NCI-H2196 (cell line): ENCODE results near the gene AURKA.
"Not testable (repeated sequence)": the region's sequence is repeated elsewhere in the genome, so short reads cannot be mapped to it uniquely, and the experiment has no call there.

Experiments used
- DNase-seq: peaks from one replicate; lab custom pipeline; 2025; ENCODE audit not compliant: unreplicated experiment; lab: John Stamatoyannopoulos, UW

Gene AURKA

DNA sequence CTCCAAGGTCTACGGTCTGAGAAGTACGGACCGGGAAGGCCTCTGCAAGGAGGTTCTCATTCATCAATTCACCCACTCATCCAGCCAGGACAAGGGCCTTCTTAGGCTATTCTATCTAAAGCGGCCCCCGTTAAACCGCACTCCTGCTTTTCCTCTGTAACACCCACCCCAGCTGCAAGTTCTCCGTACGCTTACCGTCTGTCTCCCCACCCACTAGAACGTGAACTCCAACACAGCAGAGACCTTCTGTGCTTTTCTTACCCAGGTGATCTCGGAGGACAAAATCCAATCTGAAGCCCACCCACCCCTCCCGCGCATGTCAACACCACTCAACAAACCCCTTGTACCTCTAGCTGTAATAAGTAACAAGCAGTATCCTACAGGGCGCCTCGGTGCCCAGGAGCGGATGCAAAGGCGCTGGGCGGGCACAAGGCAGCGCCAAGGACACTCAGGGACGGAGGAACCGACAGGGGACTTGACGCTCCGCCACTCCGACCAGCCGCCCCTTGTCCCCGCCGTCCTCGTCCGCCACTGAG is 351 bp downstream of the AURKA start:
- DNase-seq, result no peak

DNA sequence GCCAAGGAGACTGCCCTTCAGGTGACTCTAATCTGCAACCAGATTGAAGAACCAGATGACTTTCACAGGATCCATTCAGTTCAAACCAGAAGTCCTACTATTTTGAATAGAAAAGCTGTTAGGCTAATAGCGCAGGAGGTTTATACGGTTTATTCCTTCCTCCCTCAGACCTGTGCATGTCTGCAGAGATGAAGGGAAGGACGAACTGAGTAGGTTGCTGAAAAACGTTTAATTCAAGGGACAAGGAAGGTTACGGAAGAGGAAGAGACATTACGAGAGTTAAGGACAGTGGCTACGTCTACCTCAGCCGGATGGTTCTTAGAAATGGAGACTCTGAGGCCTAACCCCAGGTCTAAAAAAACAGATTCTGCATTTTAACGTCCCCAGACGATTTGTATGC is 978 bp downstream of the AURKA start:
- DNase-seq, result no peak

DNA sequence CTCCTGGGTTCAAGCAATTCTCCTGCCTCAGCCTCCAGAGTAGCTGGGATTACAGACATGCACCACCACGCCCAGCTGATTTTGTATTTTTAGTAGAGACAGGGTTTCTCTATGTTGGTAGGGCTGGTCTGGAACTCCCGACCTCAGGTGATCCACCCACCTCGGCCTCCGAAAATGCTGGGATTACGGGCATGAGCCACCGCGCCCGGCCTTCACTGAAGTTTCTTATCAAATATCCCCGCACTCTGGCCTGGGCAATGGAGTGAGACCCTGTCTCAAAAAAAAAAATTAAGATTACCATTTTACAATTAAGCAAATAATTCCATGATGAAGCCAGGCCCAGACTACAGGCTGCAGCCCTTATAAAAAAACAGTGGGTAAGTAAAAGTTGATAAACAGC is 1.6 kb downstream of the AURKA start:
- DNase-seq, result not testable (repeated sequence)

DNA sequence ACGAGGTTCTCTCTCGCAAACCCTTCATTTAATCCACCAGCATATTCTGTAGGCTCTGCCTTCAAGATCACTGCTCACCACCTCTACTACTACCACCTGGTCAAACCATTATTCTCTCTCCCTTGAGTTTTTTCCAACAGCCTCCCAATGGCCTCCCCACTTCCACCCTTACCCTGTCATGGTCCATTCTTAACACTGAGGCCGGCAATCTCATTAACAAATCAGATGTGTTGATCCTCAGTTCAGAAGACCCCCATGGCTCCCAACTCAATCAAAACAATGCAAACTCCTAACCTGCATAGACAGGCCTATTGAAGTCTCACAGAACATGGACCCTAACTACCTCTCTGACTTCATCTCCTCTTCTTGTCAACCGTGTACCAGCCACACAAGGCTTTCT is 2.2 kb downstream of the AURKA start:
- DNase-seq, result no peak

DNA sequence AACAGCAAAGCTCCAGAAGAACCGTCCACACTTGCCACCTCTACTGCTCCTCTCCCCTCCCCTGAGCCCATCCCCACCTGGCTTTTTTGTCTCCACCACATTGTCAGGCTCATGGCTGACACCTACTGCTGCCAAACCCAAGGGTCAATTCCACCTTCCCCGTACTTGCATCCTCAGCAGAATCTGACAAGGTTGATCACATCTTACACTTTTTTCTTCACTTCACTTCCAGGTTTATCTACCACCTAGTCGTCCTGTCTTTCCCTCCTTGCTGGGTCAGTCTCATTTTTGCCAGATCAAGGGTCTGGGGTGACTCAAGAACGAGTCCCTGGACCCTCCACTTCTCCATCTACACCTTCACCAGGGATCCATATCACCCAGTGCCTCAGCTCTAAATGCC is 3.1 kb downstream of the AURKA start:
- no peak for DNase-seq

DNA sequence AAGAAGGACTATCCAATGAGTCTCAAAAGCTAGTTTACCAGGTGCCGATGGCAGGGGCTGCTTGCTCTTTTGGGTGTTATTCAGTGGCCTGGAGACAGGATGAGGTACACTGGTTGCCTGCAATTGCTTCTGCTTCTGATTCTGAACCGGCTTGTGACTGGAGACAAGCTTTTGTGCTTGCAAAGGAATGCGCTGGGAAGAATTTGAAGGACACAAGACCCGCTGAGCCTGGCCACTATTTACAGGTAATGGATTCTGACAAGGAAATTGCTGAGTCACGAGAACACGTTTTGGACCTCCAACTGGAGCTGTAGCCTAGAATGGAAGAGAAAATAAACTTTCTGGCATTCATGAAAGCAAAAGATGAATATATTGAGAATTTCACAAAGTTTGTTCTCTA is 5.8 kb downstream of the AURKA start:
- DNase-seq, result no peak

DNA sequence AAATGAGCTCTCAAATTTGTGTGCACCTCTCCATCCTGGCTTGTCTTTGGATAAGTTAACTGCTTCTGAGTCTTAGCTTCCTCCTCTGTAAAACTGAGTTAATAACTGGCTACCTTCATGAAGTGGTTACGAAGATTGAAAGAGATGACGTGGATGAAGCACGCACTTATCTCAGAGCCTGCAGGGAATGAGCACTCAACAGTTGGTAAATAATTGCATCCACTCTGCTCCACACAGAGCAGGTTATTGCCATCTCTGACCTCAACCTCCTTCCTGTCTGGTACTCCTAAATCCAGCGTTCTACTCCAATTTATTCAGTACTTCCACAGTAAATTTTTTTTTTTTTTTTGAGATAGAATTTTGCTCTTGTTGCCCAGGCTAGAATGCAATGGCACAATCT is 6.9 kb downstream of the AURKA start:
- DNase-seq, result no peak

DNA sequence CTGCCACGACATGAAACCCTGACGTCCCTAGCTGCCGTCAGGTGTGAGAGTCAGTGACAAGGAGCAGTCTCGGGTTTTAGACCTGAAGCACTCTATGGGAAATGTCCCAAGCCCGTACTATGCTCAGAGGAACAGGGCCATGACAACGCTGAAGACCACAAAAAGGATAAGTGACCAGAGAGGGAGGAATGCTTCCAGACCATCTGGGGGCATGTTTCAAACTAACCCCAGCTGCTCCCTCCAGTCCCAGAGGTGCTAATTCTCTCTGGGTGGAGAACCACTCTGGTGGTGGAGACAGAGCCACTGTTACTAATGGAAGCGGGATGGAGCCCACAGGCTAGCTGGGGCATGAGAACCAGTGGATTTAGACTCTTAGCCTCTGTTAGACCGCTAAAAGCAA is 8.7 kb downstream of the AURKA start:
- DNase-seq, result no peak

DNA sequence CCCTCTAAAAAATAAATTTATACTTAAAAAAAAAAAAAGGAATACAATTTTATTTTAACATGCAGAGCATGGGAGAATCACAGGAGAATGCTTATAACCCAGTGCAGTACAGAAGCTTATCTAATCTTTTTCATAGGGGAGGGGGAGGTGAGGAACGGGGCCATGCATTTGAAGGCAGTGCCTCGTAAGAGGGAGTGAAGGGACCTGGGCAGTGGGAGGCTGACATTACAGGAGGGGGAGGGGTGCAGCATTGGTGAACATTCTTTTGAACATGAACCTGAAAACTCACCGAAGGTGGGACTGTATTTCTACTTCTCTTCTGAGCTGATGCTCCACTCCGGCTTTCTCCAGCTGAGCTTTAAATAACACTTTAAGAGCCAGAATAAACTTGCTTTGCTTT is 9.3 kb downstream of the AURKA start:
- no peak for DNase-seq

DNA sequence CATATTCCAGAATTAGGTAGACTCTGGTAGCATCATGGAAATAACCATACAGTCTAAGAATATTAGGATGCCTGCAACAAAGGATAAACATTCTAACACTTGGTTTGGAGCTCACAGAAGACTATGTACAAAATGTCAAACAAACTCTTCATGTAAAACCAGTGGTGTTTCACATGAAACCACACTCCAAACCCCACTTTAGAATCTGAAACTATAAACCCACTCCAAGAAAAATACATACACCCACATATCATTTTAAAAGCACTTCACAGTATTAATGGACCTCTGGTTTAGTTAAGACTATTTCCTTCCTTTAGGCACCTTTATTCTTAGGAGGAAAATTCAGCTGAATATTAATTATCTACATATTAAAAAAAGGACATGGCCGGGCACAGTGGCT is 10.5 kb downstream of the AURKA start:
- no peak for DNase-seq

DNA sequence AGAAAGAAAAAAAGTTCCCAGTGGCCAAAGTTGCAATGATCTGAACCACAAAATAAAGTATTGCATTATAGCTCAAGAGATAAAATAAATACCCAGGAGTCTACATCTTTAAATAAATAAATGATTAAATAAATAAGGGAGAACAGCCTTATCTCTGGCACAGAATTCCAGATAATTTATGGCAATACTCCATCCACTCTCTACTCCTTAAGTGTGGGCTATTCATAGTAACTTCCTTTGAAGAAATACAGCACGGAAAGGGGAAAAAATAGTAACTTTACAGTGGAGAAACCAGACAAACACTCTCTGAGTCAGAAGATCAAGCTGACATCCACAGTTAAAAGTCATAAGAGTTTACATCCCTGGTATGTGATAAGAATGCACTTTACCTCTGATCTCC is 11.6 kb downstream of the AURKA start:
- no peak for DNase-seq

DNA sequence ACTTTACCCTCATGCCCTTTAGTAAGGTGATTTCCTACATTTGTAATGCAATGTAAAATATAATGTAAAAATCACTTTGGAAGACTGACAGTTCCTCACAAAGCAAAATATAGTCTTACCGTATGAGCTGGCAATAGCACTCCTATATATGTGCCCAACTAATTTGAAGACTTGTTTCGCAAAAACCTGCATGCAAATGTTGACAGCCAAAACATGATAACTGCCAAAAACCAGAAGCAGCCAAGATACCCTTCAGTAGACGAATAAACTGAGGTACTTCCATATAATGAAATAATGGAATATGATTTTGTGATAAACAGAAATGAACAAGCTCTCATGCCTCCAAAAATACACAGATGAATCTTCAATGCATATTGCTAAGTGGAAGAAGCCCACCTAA is 13.6 kb downstream of the AURKA start:
- no peak for DNase-seq

DNA sequence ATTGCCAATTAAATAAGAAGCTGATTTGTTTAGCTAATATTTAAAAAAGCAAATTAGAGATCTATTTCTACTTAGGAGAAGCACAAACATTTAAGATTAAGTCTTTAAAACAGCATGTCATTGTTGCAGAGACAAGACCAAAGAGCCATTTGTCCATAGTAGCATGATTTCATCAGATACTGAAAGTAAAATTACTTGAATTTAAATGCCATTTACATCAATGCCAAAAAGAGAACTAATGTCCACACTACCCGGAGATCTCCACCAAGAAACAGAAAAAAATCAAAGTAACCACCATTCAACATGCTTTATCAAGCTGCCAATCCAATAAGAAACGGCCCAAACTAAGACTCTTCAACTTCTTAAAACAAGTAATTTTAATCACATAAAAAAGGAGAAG is 15.7 kb downstream of the AURKA start:
- no peak for DNase-seq

DNA sequence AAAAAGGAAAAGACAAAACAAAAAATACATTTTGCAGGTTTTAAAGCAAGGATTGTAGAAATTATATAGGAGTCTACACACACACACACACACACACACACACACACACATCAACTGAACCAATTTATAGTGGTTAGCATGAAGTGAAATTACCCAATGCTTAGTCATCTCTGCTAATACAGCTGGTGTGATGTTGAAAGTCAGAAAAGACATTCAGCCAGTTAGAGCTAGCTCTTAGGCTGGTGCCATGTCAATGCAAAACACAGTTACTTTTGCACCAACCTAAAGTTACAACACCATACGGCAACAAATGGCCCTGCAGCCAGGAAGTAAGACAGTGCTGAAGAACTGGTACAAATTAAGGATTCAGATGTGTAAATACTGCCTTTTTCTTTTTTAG is 18.1 kb downstream of the AURKA start:
- no peak for DNase-seq

DNA sequence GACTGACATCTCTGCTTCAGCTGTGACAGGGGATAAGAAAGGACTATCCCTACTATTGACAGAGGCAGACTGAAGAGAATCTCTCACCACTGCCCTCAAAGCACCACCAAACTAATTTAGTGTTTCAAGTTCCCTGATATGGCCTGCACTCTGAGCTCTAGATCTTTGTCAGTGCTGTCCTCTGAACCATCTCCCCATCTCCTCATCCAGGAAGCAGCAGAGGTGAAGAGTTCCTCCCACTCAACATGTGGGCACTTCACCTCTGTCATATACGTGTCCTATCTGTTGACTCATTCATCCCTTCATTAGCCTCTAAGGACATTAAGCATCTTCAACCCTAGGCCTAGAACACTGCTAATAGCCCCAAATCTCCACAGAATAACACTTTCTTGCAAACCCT is 19.2 kb downstream of the AURKA start:
- DNase-seq, result no peak

DNA sequence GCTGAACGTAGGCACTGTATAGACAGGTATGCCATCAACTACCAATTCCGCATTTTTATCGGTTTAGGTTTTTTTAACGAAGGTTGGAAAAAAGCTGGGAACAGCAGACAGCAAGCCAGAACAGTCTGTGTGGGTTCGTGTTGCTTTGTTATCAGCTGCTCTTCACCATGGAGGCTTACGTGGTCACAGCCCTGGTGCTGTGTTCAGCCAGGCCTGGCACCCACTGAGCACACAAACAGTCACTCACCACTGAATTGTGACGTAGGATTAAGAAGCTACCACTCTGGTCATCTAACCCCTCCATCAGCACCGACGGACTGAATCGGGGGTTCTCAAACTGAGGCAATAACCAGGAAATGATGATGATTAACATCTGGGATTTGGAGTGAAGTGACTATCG is 20.0 kb downstream of the AURKA start:
- no peak for DNase-seq

DNA sequence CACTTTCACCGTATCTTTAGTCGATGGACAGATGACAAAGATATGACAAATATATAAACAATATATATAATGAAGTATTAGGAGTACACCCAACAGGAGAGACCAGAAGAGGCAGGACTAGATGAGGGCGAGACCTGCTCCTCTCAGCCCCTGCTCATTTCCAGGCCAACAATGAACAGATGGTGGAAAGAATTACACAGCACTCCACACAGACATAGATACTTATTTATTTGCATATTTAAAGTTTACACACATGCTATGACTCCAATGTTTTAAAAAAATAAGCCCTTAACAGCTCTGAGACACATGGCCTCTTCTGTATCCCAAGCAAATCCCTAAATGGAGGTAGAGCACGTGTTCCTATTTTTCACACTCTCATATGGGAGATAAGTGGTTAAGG is 22.8 kb downstream of the AURKA start:
- no peak for DNase-seq

DNA sequence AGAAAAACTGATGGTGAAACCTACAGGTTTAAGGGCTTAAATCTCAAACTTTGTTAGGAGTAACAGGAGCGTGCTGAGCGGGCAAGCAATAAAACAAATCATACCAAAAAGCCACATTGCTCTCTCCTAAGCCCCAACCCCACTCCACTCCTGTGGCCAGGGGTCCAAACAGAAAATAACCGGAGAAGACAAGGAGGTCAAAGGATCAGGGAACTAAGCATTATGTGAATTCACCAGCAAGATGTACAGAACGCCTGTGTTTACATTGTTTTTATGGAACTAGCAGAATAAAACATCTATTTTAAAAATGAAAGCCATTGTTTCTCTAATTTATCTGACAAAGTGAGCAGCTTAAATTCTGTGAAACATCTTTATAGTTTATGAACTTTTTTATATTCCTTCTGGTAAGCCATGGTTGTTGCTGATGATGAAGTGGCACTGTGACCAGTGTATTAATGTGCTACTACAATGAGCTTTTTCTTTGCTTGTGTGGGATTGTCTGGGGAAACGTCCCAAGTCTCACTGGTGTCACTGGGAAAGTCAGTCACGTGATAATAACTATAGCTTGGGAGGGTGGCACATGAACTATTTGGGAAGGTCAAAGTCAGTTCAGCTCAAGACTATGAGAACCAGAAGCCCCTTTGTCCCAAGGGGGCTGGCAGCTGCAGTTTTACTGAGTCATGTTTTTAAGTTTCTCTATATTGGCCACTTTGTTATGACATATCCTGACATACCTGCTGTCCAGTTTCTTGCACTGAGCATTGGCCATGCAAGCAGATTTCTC is 23.5 kb downstream of the AURKA start:
- no peak for DNase-seq

DNA sequence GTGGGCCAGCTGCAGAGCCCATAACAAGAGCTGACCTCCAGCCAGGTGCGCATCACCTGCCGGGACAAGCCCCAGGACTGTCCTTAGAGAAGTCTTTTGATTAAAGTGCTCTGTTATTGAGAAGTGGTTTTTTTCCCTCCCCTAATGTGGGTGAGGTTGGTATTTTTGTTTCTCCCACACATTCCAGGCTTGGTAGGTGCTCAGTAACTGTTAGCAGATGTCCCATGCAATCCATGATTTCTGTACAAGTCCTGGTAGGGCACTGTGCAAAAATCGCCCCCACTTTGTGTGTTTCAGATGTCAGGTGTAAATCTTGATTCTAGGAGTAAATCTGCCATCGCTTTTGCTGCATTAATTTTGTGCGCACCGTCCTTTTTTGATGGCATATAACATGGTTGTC is 28.5 kb downstream of the AURKA start:
- DNase-seq, result no peak

DNA sequence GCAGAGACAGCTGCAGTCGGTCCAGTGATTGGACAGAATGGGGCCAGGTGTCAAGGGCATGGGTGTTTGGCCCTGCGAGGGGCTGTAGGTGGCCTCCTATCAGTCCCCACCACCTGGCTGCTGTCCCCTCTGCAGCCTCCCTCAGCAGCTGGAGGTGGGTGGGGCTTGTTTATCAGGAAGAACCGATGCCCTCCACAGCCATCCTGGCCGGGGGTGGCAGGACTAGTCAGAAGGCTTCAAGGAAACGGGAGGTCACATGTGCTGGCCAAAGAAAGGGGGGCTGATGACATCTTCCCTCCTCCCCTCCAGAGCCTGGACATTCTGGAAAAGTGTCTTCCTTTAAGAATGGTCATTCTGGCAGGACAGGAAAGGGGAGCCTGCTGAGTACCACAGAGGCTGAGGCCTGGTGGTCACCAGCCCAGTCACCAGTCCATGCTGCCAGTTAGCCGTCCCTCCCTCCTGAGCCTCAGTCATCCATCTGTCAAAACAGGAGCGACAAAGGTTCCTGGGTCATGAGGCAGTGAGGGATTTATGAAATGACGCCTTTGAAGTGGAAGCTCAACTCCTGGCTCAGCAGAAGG is 29.1 kb downstream of the AURKA start:
- no peak for DNase-seq

DNA sequence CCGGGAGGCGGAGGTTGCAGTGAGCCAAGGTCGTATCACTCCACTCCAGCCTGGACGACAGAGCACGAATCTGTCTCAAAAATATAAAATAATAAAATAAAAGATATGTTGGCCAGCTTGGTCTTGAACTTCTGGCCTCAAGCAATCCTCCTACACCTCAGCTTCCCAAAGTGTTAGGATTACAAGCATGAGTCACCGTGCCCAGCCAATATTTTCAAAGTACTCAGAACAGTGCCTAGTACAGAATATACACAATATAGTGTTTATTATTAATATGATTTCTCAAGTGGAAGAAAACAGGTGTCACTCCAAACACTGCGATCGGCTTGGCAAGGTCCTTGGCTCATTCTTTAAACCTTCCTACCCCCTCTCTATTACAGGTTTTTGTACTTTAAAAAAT is 30.1 kb downstream of the AURKA start:
- DNase-seq, result no peak

DNA sequence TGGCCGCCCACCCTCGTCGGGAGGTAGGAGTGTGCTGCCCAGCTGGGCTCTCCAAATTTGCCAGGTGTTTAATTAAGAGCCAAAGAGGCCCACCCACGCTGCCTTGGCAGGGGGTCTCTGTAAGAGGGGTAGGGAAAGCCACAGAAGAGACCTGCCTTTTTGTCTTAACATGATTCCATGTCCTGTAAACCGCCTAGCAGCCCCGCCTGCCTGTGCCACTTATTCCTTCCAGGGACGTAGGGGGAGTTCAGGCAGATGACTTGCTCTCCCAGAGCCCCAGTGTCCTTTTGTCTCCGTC is 31.2 kb downstream of the AURKA start:
- no peak for DNase-seq
